Heart left ventricle (tissue), 16 donors: ENCODE data around the gene NTM. TPM values are rescaled to one million over a fixed set of nuclear protein-coding genes. Genes with fewer than 3 reads are reported as not detected.

Experiments used
- ATAC-seq, 4 donors: fragments of 200-7000 bp; cut with Tn5 transposase; one replicate each; pipeline ENCODE4 v1.9.1; 2020 to 2022; ENCODE audit warnings: moderate library complexity in 4 of 4, mild to moderate bottlenecking in 3 of 4, moderate number of reproducible peaks in 1 of 4
- DNase-seq, 5 donors: peaks; one replicate each; pipeline ENCODE4 v3.0.0-alpha.2; 2020
- H3K27ac ChIP-seq, 12 donors: fragments of 200-600 bp; sonication (generic) in 4 of 12; one replicate each; pipeline versions ENCODE4 v1.5.0 to v1.8.0; 2016 to 2022; ENCODE audit warnings: mild to moderate bottlenecking in 2 of 12
- H3K27me3 ChIP-seq, 9 donors: fragments of 200-600 bp; sonication (generic) in 2 of 9; one replicate each; pipeline versions ENCODE4 v1.5.1 to v1.8.0; 2016 to 2022; ENCODE audit warnings: mild to moderate bottlenecking in 3 of 9
- H3K36me3 ChIP-seq, 9 donors: fragments of 200-600 bp; sonication (generic) in 2 of 9; one replicate each; pipeline versions ENCODE4 v1.5.0 to v1.8.0; 2018 to 2022; ENCODE audit warnings: mild to moderate bottlenecking in 2 of 9
- H3K4me1 ChIP-seq, 12 donors: fragments of 200-600 bp; sonication (generic) in 4 of 12; one replicate each; pipeline versions ENCODE4 v1.5.0 to v1.8.0; 2016 to 2022; ENCODE audit warnings: mild to moderate bottlenecking in 3 of 12
- H3K4me3 ChIP-seq, 12 donors: fragments of 200-600 bp; sonication (generic) in 4 of 12; one replicate each; pipeline versions ENCODE4 v1.5.0 to v1.8.0; 2017 to 2022; ENCODE audit warnings: mild to moderate bottlenecking in 9 of 12, moderate library complexity in 4 of 12
- H3K9me3 ChIP-seq, 12 donors: fragments of 200-600 bp; sonication (generic) in 4 of 12; one replicate each; pipeline versions ENCODE4 v1.5.0 to v1.8.0; 2016 to 2022; ENCODE audit warnings: mild to moderate bottlenecking in 1 of 12
- CTCF ChIP-seq, 12 donors: fragments of 200-600 bp; sonication (generic) in 4 of 12; IDR thresholded peaks; one replicate each; pipeline versions ENCODE4 v1.5.0 to v1.8.0; 2018 to 2022; ENCODE audit warnings: antibody characterized with exemption in 12 of 12, mild to moderate bottlenecking in 5 of 12
- POLR2A ChIP-seq, 2 donors: fragments of 450-650 bp; IDR thresholded peaks; one replicate each; pipeline ENCODE4 v1.6.1; 2017; ENCODE audit warnings: antibody characterized with exemption in 2 of 2, mild to moderate bottlenecking in 2 of 2, moderate library complexity in 2 of 2
- WGBS, 4 donors: extraction: QIAGEN DNeasy Blood & Tissue Kit in 2 of 4; methylation state at CpG; one replicate each; pipeline versions ENCODE4 v1.1.5 to v1.1.7; 2013 to 2018; 5-methylcytosine and 5-hydroxymethylcytosine counted together
- intact Hi-C, 10 donors: fragments of 100-400 bp; cut with DNase I; formaldehyde crosslinking; loops; one replicate each; pipeline versions ENCODE4 v1.11.1 to v1.14.2; 2022
- polyA plus RNA-seq, 2 donors: library from polyadenylated mRNA; stranded (reverse); fragments of 200-250 nt; gene quantifications; one replicate each; pipeline ENCODE4 v1.2.3, GENCODE V29; 2013
- total RNA-seq, 9 donors: library from RNA; depleted of rRNA in 2 of 9; stranded (reverse); fragments of >200 nt in 2 of 9; fragmentation: NEBNext Ultra II Directional in 3 of 9; extraction: Animal tissue kit (Norgen Biotek cat#: 25700) in 3 of 9; gene quantifications; one replicate each; pipeline versions ENCODE4 v1.1.0 to v1.2.4, GENCODE V29; 2016 to 2023
- donor health status: ischemic (EF 13 %, LVEDD 7.1; RV severe dilation, severe dysfunction).
- donor health status: healthy with polysubstance abuse.
- donor health status: DM: no; HTN: yes; CAD: no.
- donor health status: DM: no; HTN: no; CAD: no.
- donor health status: ischemic (EF 25% LVEDD 6.9; RV normal size, moderate dysfunction).
- donor health status: ischemic (EF 25% LVEDD 5.7; RV mildly dilated, moderate dysfunction).
- donor health status: healthy.
- donor health status: DM: yes; HTN: yes; CAD: no.
- donor health status: ischemic (EF 35%, LVEDD 5.7; RV mildly dilated, moderate dysfunction).
- donor health status: nonischemic (EF 11% LVEDD 7.7; RV severe dilation, severe dysfunction).
- donor health status: DM: yes; HTN: yes; CAD: no.
- donor health status: PGD.
- donor health status: ischemic (EF 29% LVEDD 5.4; RV normal size, mild dysfunction).
- donor health status: nonischemic (EF 23%, LVEDD 6.1; RV moderate dilation, normal function).

NTM gene
- total and polyA plus RNA-seq, 11 donors = 0.40 to 7.7 (median 1.5) TPM

- Histone ChIP-seq H3K9me3 (no peaks in the 10 kb centered on the region), H3K27me3 (no peaks in the 10 kb centered on the region), H3K4me3 (no peak overlapping the region), H3K27ac (no peak overlapping the region), H3K4me1 (peaks cover 0 to 3% (median 0%) of the 10 kb centered on the region in 12 donors), H3K36me3 (no peaks in the 10 kb centered on the region)
- TF ChIP-seq POLR2A (IDR thresholded peaks at IDR 0.05) = no peak
- TF ChIP-seq CTCF (IDR thresholded peaks at IDR 0.05) = no peak
- DNase-seq (no peak), ATAC-seq (no peak)
- intact Hi-C loops = no loop called here
- WGBS, 4 donors = 72 to 80% (median 78%) methylated on average over 4 of the region's 4 CpGs
Measured at GRCh38 chr11:131934006-131934405, 563.6 kb downstream of the NTM start.

- Histone ChIP-seq H3K36me3 (no peaks in the 10 kb centered on the region), H3K4me1 (no peaks in the 10 kb centered on the region), H3K27me3 (peaks cover 0 to 3% (median 0%) of the 10 kb centered on the region in 9 donors), H3K27ac (no peak overlapping the region), H3K9me3 (no peaks in the 10 kb centered on the region), H3K4me3 (no peak overlapping the region)
- WGBS, 4 donors = 68 to 82% (median 74%) methylated on average over 6 of the region's 6 CpGs
- ATAC-seq (peak in 2 of 4 donors; percentile 18 to 29), DNase-seq (no peak)
- no peak for TF ChIP-seq POLR2A (IDR thresholded peaks at IDR 0.05)
- TF ChIP-seq CTCF (IDR thresholded peaks at IDR 0.05) = no peak
- intact Hi-C loops = no loop called here
Measured at GRCh38 chr11:131938351-131938751, 567.9 kb downstream of the NTM start.

GRCh38 chr11:131940126-131940525 is 569.7 kb downstream of the NTM start:
- no peak overlapping the region for H3K4me3 ChIP-seq
- H3K36me3 ChIP-seq = no peaks in the 10 kb centered on the region
- 48 to 54% (median 50%) methylated on average over 4 of the region's 4 CpGs for WGBS, 4 donors
- no peaks in the 10 kb centered on the region for H3K9me3 ChIP-seq
- TF ChIP-seq CTCF (IDR thresholded peaks at IDR 0.05) = no peak
- no peak for TF ChIP-seq POLR2A (IDR thresholded peaks at IDR 0.05)
- DNase-seq (no peak), ATAC-seq (no peak)
- H3K4me1 ChIP-seq = no peaks in the 10 kb centered on the region
- peaks cover 0 to 3% (median 0%) of the 10 kb centered on the region in 9 donors for H3K27me3 ChIP-seq
- intact Hi-C loops = no loop called here
- no peak overlapping the region for H3K27ac ChIP-seq

GRCh38 chr11:131942878-131943277 is 572.5 kb downstream of the NTM start:
- no peak overlapping the region for H3K4me3 ChIP-seq
- H3K27ac ChIP-seq = no peak overlapping the region
- no peak for TF ChIP-seq POLR2A (IDR thresholded peaks at IDR 0.05)
- TF ChIP-seq CTCF (IDR thresholded peaks at IDR 0.05) = no peak
- no peaks in the 10 kb centered on the region for H3K9me3 ChIP-seq
- 71 to 82% (median 72%) methylated on average over 7 of the region's 7 CpGs for WGBS, 4 donors
- H3K4me1 ChIP-seq = no peaks in the 10 kb centered on the region
- no peak for ATAC-seq
- peaks cover 0 to 3% (median 0%) of the 10 kb centered on the region in 9 donors for H3K27me3 ChIP-seq
- DNase-seq = no peak
- intact Hi-C loops = no loop called here
- H3K36me3 ChIP-seq = no peaks in the 10 kb centered on the region
